ENCODE results near the gene CERS3. TPM values are rescaled to one million over a fixed set of nuclear protein-coding genes. Genes with fewer than 3 reads are reported as not detected.

CERS3 gene
- total RNA-seq, 1 donor = not detected

GRCh38 chr15:100434038-100434437 lies 94.7 kb downstream of the CERS3 start:
- Histone ChIP-seq H2AFZ (ENCODE audit: low read length) (no peak overlapping the region), H3K4me2 (ENCODE audit: insufficient read depth, low read length) (no peak overlapping the region), H3K36me3 (ENCODE audit: insufficient read depth, low read length) (no peaks in the 10 kb centered on the region), H3K4me1 (ENCODE audit: insufficient read depth, low read length) (no peaks in the 10 kb centered on the region), H3K27ac (ENCODE audit: low read depth, low read length) (no peak overlapping the region), H3K79me2 (ENCODE audit: insufficient read depth, low read length) (no peaks in the 10 kb centered on the region), H3K4me3 (ENCODE audit: insufficient read depth, low read length) (no peak overlapping the region), H3K9me3 (ENCODE audit: low read depth, low read length) (no peaks in the 10 kb centered on the region), H4K20me1 (ENCODE audit: insufficient read depth, low read length) (no peaks in the 10 kb centered on the region), H3K27me3 (ENCODE audit: insufficient read depth, low read length) (no peaks in the 10 kb centered on the region)
- DNase-seq (ENCODE audit: insufficient read length, low spot score, missing footprints) = no peak
- no peak for TF ChIP-seq CTCF (IDR thresholded peaks at IDR 0.05; ENCODE audit: extremely low read depth, low read depth, low read length)

GRCh38 chr15:100433304-100433703 lies 95.4 kb downstream of the CERS3 start:
- Histone ChIP-seq H3K27me3 (ENCODE audit: insufficient read depth, low read length) (no peaks in the 10 kb centered on the region), H3K4me2 (ENCODE audit: insufficient read depth, low read length) (no peak overlapping the region), H3K4me1 (ENCODE audit: insufficient read depth, low read length) (no peaks in the 10 kb centered on the region), H3K9me3 (ENCODE audit: low read depth, low read length) (no peaks in the 10 kb centered on the region), H2AFZ (ENCODE audit: low read length) (no peak overlapping the region), H3K79me2 (ENCODE audit: insufficient read depth, low read length) (no peaks in the 10 kb centered on the region), H3K36me3 (ENCODE audit: insufficient read depth, low read length) (no peaks in the 10 kb centered on the region), H3K4me3 (ENCODE audit: insufficient read depth, low read length) (no peak overlapping the region), H3K27ac (ENCODE audit: low read depth, low read length) (no peak overlapping the region), H4K20me1 (ENCODE audit: insufficient read depth, low read length) (no peaks in the 10 kb centered on the region)
- TF ChIP-seq CTCF (IDR thresholded peaks at IDR 0.05; ENCODE audit: extremely low read depth, low read depth, low read length) = no peak
- no peak for DNase-seq (ENCODE audit: insufficient read length, low spot score, missing footprints)

GRCh38 chr15:100430411-100430810 lies 98.3 kb downstream of the CERS3 start:
- no peaks in the 10 kb centered on the region for H3K27me3 ChIP-seq (ENCODE audit: insufficient read depth, low read length)
- no peaks in the 10 kb centered on the region for H4K20me1 ChIP-seq (ENCODE audit: insufficient read depth, low read length)
- no peak overlapping the region for H3K4me2 ChIP-seq (ENCODE audit: insufficient read depth, low read length)
- no peak for DNase-seq (ENCODE audit: insufficient read length, low spot score, missing footprints)
- H3K9me3 ChIP-seq (ENCODE audit: low read depth, low read length) = no peaks in the 10 kb centered on the region
- no peak overlapping the region for H2AFZ ChIP-seq (ENCODE audit: low read length)
- no peaks in the 10 kb centered on the region for H3K4me1 ChIP-seq (ENCODE audit: insufficient read depth, low read length)
- no peak overlapping the region for H3K27ac ChIP-seq (ENCODE audit: low read depth, low read length)
- no peaks in the 10 kb centered on the region for H3K79me2 ChIP-seq (ENCODE audit: insufficient read depth, low read length)
- no peak for TF ChIP-seq CTCF (IDR thresholded peaks at IDR 0.05; ENCODE audit: extremely low read depth, low read depth, low read length)
- H3K36me3 ChIP-seq (ENCODE audit: insufficient read depth, low read length) = no peaks in the 10 kb centered on the region
- H3K4me3 ChIP-seq (ENCODE audit: insufficient read depth, low read length) = no peak overlapping the region

- Histone ChIP-seq H3K4me2 (ENCODE audit: insufficient read depth, low read length) (no peak overlapping the region), H4K20me1 (ENCODE audit: insufficient read depth, low read length) (no peaks in the 10 kb centered on the region), H3K27me3 (ENCODE audit: insufficient read depth, low read length) (no peaks in the 10 kb centered on the region), H3K36me3 (ENCODE audit: insufficient read depth, low read length) (no peaks in the 10 kb centered on the region), H3K4me3 (ENCODE audit: insufficient read depth, low read length) (no peak overlapping the region), H3K27ac (ENCODE audit: low read depth, low read length) (no peak overlapping the region), H3K9me3 (ENCODE audit: low read depth, low read length) (no peaks in the 10 kb centered on the region), H3K79me2 (ENCODE audit: insufficient read depth, low read length) (no peaks in the 10 kb centered on the region), H3K4me1 (ENCODE audit: insufficient read depth, low read length) (no peaks in the 10 kb centered on the region), H2AFZ (ENCODE audit: low read length) (no peak overlapping the region)
- TF ChIP-seq CTCF (IDR thresholded peaks at IDR 0.05; ENCODE audit: extremely low read depth, low read depth, low read length) = no peak
- DNase-seq (ENCODE audit: insufficient read length, low spot score, missing footprints) = no peak
These were observed 99.5 kb downstream of the CERS3 start for GRCh38 chr15:100429116-100429728.

Measured in osteoblast (primary cell).